Loucy (cell line): ENCODE measurements around the gene LGR5.

Experiments
- H2AFZ ChIP-seq: fragments of 200-600 bp; sonication (generic); 2 replicates; pipeline ENCODE4 v1.6.0; 2016; ENCODE audit warnings: antibody characterized with exemption, mild to moderate bottlenecking, low read length, moderate library complexity
- H3F3A ChIP-seq: fragments of 200-600 bp; 2 replicates; pipeline ENCODE4 v1.6.0; 2016; ENCODE audit warnings: antibody characterized with exemption, low read depth, mild to moderate bottlenecking
- H3K27me3 ChIP-seq: fragments of 200-600 bp; sonication (generic); 2 replicates; pipeline ENCODE4 v1.6.1; 2014; ENCODE audit warnings: low read length, mild to moderate bottlenecking; ENCODE audit not compliant: insufficient read depth, poor library complexity, severe bottlenecking
- H3K36me3 ChIP-seq: fragments of 200-600 bp; sonication (generic); 2 replicates; pipeline ENCODE4 v1.6.1; 2016; ENCODE audit warnings: low read length; ENCODE audit not compliant: insufficient read depth
- H3K4me1 ChIP-seq: fragments of 200-600 bp; sonication (generic); 2 replicates; pipeline ENCODE4 v1.5.1; 2014; ENCODE audit warnings: low read length, mild to moderate bottlenecking; ENCODE audit not compliant: insufficient read depth, poor library complexity, severe bottlenecking
- H3K4me2 ChIP-seq: fragments of 200-600 bp; sonication (generic); 2 replicates; pipeline ENCODE4 v1.6.0; 2014; ENCODE audit warnings: antibody characterized with exemption, low read length, low read depth, mild to moderate bottlenecking; ENCODE audit not compliant: poor library complexity, severe bottlenecking
- H3K4me3 ChIP-seq: fragments of 200-600 bp; sonication (generic); 2 replicates; pipeline ENCODE4 v1.5.1; 2014; ENCODE audit warnings: low read length, mild to moderate bottlenecking, mixed read lengths; ENCODE audit not compliant: poor library complexity, severe bottlenecking
- H3K79me2 ChIP-seq: fragments of 200-600 bp; sonication (generic); 2 replicates; pipeline ENCODE4 v1.6.1; 2014; ENCODE audit warnings: low read length; ENCODE audit not compliant: insufficient read depth
- H3K9ac ChIP-seq: fragments of 200-600 bp; sonication (generic); 2 replicates; pipeline ENCODE4 v1.6.0; 2014; ENCODE audit warnings: mild to moderate bottlenecking, low read depth, low read length, moderate library complexity; ENCODE audit not compliant: poor library complexity, severe bottlenecking
- H3K9me2 ChIP-seq: fragments of 200-600 bp; sonication (generic); replicated peaks from 2 replicates; pipeline ENCODE4 v1.6.1; 2016; ENCODE audit warnings: low read depth, low read length, mixed read lengths
- H3K9me3 ChIP-seq: fragments of 200-600 bp; sonication (generic); 2 replicates; pipeline ENCODE4 v1.6.1; 2014; ENCODE audit warnings: mild to moderate bottlenecking, antibody characterized with exemption, low read length, low read depth; ENCODE audit not compliant: insufficient read depth
- H4K20me1 ChIP-seq: fragments of 200-600 bp; sonication (generic); 2 replicates; pipeline ENCODE4 v1.6.0; 2014; ENCODE audit warnings: antibody characterized with exemption, low read length, mild to moderate bottlenecking; ENCODE audit not compliant: insufficient read depth, poor library complexity, severe bottlenecking
- CTCF ChIP-seq: fragments of 200-600 bp; sonication (generic); conservative IDR thresholded peaks from 2 replicates; pipeline ENCODE4 v1.5.1; 2014; ENCODE audit warnings: mild to moderate bottlenecking, antibody characterized with exemption, low read length
- EZH2phosphoT487 ChIP-seq: fragments of 200-600 bp; IDR thresholded peaks from 2 replicates; pipeline ENCODE4 v1.6.1; 2018; ENCODE audit warnings: antibody characterized with exemption, mild to moderate bottlenecking, moderate library complexity, borderline replicate concordance

The LGR5 gene

GRCh38 chr12:71426300-71427047 lies 13.1 kb upstream of the LGR5 start:
- TF ChIP-seq CTCF: no peak
- TF ChIP-seq EZH2phosphoT487: no peak
- Histone ChIP-seq H3K36me3 (no peaks in the 10 kb centered on the region), H3K9me2 (no peaks in the 10 kb centered on the region), H3K27me3 (no peaks in the 10 kb centered on the region), H4K20me1 (no peaks in the 10 kb centered on the region), H3K9ac (no peak overlapping the region), H3K4me2 (no peak overlapping the region), H3K4me1 (peaks cover 5% of the 10 kb centered on the region), H3K79me2 (no peaks in the 10 kb centered on the region), H2AFZ (no peak overlapping the region), H3K4me3 (no peak overlapping the region), H3F3A (no peaks in the 10 kb centered on the region), H3K9me3 (no peaks in the 10 kb centered on the region)

- no peaks in the 10 kb centered on the region for H3K79me2 ChIP-seq
- H2AFZ ChIP-seq: no peak overlapping the region
- no peaks in the 10 kb centered on the region for H3K36me3 ChIP-seq
- H3K27me3 ChIP-seq: no peaks in the 10 kb centered on the region
- H3K9me2 ChIP-seq: no peaks in the 10 kb centered on the region
- no peaks in the 10 kb centered on the region for H4K20me1 ChIP-seq
- no peak overlapping the region for H3K4me2 ChIP-seq
- H3K4me3 ChIP-seq: no peak overlapping the region
- peaks cover 6% of the 10 kb centered on the region; the same call in 1 of the 2 replicates for H3K9me3 ChIP-seq
- no peak overlapping the region for H3K9ac ChIP-seq
- H3F3A ChIP-seq: no peaks in the 10 kb centered on the region
- no peak for TF ChIP-seq CTCF
- TF ChIP-seq EZH2phosphoT487: no peak
- H3K4me1 ChIP-seq: peaks cover 24% of the 10 kb centered on the region
These were observed 8.8 kb upstream of the LGR5 start for GRCh38 chr12:71430756-71431155.

- Histone ChIP-seq H3K9me3 (peaks cover 14% of the 10 kb centered on the region; the same call in 1 of the 2 replicates), H3K4me1 (peaks cover 24% of the 10 kb centered on the region), H3K36me3 (no peaks in the 10 kb centered on the region), H3F3A (no peaks in the 10 kb centered on the region), H3K79me2 (no peaks in the 10 kb centered on the region), H2AFZ (no peak overlapping the region), H3K27me3 (no peaks in the 10 kb centered on the region), H3K9me2 (no peaks in the 10 kb centered on the region), H3K9ac (no peak overlapping the region), H3K4me3 (no peak overlapping the region), H4K20me1 (no peaks in the 10 kb centered on the region), H3K4me2 (no peak overlapping the region)
- TF ChIP-seq CTCF (no peak), EZH2phosphoT487 (no peak)
These were observed 7.6 kb upstream of the LGR5 start for GRCh38 chr12:71431991-71432390.
